ENCODE results near the gene WBP1.
"Not testable (repeated sequence)": the region's sequence is repeated elsewhere in the genome, so short reads cannot be mapped to it uniquely, and the experiment has no call there.

WBP1 gene

DNA sequence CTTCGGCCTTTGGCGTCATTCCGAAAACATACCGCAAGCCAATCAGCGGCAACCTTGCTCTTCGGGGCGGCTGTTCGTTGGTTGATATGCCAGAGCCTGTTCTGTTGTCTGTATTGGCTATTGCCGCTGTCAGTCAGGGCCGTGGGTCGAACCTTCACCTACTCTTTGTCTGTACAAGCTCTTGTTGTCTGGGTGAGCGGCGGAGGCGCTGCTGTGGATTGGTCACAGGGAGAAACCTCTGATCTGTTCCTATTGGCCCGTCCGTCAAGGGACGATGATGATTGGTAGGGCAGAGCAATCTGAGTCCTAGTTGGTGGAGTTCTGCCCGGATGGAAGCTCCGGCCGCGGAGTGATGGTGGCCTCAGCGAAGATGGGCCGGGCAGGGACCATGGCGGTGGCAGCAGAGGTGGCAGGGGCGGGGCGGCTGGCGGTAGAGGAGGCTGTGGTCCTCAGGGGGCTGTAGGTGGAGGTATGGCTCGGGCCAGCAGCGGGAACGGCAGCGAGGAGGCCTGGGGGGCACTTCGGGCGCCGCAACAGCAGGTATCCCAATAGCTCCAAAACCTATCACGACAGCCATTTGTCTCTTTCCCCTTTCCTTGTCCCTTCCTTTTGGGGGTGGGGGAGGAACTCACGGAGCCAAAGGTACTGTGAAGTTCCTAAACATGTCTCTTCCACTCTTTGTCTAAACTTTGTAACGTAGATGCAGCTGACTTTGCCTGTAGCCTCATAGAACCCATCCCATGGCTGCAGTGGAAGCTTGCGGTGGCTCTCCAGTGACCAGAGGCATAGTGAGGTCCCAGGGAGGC lies at the start of gene WBP1:
Gene WBP1 (plus strand): TSS at position 307 of the 806 bp plus-strand sequence. CDS start 165 bp downstream, at position 472.
- DNase-seq = peak; percentile 100

DNA sequence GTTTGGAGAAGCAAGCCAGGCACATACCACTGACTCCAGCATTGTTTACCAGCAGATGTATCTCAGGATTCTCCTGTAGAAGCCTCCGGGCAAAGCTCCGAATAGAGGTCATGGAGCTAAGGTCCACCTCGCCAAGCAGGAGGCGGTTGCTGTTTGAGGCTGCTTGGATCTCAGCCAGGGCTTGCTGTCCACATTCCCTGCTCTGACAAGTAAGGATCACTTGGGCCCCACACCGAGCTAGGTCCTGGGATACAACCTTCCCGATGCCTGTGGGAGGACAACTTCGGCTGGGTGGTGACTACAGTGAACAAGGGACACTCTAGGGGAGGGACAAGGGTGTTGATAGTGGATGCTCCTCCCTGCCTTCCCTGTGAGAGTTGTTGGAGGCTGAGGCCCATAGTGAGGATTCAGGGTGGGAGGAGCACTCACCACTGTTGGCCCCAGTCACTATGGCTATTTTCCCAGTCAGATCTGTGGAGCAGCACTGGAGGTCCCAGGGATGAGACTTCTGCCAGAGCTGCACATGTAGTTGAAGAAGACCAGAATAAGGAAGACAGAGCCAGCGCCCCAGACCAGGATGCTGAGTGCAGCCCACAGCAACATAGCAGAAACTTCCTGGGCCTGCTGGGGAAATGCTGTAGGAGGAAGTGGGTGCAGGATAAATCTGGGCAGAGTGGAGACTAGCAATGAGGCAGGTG lies 45.1 kb upstream of the WBP1 start:
- DNase-seq = no peak

DNA sequence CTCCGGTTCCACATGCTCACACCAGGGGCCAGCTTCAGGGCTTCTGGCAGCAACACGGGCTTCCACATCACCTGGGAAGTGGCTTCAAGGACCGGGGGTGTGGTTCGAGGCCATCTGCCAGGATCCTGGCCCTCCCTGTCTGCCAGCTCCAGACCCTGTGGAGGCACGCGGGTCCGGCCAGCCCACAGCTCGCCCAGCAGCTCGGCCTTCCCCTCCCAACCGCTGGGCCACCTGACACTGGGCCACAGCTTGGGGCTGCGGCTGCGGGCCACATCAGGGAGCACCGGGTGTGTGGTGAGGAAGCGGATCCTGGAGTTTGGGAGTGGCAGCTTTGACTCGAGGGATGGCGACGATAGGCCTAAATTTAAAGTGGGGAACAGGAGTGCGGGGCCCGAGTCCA lies 43.8 kb upstream of the WBP1 start:
- DNase-seq = no peak

DNA sequence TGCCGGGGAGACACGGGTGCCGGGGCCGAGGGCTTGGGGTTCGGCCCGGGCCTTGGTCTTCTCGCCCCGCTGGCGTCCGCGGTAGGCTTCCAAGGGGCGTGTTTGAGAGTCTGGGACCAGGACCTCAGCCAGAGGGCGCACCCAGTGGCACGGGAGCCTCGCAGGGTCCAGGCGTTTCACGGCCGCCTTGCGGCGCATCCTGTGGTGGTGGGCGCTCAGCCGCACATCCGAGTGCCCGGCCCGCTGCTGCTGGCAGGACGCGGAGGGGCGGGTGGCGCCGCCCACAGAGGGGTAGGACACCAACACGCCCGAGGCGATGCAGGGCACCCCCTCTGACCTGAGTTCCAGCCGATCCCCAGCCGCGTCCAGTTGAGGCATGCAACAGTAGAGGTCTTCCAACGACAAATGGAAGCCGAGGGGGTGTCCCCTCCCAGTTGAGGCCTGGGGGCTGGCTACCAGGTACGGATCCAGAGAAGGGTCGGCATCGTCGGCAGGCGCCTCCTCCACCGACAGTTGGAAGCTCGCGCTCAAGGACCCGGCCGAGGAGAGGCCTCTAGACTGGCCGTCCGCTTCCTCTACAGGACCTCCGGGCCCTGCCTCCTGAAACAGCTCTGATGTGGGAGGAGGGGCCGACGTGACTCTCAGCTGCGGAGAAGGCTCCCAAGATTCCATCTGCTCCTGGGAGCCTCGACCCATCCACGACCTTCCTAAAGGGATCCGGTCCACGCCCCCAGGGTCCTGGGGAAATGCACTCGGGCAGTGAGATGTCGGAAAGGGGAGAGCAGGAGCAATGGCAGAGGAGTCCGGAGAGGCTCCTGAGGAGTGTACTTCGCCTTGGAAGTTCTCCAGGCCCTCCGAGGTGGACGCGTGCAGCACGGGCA lies 43.1 kb upstream of the WBP1 start:
- no peak for DNase-seq

DNA sequence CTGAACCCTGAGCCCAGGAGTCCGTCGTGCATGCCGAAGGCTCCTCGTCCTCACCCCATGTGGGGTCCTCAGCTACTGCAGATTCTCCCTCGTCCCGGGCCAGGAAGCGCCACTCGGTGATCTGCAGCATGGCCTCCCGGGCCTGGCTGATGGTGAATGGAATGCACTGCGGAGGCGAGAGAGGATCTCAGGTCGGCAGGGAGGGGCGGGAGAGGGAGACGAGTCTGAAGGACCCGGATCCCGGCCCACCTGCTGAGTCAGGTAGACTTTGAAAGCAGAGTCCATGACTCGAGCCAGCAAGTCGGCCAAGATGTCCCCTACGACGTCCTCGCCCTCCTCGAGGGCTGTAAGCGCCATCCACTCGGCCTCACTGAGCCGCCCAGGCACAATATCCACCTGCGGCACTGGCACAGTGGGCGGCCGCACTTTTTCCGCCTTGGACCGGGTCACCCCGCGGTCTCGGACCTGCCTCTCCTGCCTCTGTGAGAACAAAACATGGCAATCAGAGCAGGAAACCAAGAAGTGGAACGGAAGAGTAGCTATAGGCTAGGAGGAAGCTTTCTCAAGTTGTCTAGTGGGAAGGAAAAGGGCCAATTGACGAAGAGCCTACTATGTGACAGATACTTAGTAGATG lies 42.4 kb upstream of the WBP1 start:
- DNase-seq = no peak

DNA sequence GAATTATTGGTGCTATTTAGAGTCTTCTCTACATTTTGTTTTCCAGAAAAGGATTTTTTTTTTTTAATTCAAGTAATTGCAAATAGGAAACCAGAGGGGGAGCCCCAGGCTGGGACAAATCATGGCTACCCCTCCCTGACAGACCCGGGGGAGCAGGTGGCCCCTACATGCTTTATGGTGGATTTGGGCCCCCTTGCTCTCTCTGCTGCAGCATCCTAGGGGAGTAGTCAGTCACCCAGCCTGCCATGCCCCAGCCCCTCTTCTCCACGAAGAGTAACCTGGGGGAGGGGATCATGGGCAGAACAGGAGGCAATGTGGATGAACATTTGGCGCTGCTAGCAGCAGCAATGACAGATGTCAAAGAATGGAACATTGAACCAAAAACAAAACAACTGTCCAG lies 41.5 kb upstream of the WBP1 start:
- DNase-seq = no peak

DNA sequence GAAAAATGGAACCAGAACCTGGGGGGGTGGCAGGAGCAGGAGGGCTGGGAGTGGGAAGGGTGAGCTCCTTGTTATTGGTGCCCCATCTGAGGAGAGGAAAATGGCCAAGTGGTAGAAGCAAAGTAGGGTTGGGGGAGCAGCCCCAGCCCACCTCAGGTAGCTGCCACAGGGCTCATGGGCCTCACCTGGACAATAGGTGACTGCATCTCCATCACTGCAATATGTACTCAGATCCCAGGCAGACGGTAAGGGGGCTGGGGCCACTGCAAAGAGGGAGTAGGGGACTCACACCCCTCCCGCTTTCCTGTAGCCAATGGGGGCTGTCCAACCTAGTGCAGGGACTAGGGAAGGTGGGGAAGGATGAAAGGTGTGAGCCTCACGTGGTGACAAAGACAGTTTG lies 41.0 kb upstream of the WBP1 start:
- DNase-seq = no peak

DNA sequence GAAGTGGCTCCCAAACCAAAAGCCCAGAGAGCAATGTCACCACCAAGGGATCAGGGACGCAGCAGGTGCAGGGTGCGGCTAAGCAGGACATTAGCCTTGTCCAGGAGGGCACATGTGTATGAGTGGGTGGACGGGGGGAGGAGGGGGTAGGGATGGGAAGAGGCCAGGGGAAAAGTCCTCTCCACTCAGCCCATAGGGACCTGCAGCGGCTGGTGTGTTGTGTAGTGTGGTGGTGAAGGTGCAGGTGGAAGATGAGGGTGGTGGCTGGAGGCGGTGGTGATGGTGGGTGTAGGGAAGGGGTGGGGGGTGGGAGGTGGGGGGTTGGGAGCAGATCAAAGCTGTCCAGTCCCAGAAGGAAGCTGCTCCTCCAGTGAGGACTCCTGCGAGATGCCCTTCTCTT lies 40.5 kb upstream of the WBP1 start:
- DNase-seq = no peak

DNA sequence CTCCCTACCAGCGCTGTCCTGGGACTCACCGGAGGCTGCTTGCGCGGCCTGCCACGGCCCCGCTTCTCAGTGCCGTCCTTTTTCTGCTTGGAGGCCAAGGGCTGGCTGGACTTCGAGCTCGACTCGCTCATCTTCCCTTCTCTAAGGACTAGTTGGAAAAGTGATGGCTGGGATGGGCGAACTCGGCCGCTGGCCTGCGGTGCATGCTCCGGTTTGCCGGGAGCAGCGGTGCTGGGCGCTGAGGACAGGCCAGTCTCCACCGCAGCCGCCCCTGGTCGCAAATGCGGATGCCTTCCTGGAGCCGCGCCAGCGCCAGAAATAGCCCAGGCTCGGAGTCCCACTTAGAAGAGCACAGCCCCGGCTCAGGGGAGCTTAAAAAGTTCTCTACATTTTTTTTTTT lies 39.9 kb upstream of the WBP1 start:
- no peak for DNase-seq

DNA sequence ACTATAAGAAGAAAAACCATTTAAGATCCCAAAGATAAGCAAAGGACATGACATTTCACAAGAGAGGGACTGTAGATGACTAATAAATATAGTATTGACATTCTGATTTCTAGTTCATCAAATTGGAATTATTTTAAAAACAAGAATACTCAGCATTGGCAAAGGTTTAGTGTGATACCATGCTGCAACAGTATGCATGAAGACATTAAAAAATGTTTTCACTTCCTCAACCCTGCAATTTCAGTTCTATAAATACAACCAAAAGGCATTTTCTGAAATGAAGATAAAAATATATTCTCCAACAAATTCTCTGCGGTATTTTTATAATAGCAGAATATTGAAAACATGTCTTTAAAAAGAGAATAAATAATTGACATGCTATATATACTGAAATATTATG lies 38.9 kb upstream of the WBP1 start:
- DNase-seq = no peak

DNA sequence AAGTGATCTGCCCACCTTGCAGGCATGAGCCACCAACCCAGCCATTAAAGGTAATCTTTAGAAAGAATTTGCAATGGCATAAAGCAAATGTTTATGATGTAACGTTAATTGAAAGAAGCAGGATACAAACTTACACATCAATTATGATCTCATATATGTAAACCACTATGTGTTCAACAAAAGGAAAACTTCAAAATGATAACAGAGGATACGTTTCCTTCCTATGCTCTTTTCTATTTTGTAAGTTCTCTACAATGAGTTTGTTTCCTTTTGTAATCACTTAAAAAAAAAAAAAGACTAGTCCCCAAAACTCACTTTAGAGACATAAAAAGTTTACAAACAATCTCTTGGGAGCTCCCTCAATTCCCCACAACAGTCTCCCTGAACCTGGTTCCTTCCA lies 38.2 kb upstream of the WBP1 start:
- DNase-seq = no peak

DNA sequence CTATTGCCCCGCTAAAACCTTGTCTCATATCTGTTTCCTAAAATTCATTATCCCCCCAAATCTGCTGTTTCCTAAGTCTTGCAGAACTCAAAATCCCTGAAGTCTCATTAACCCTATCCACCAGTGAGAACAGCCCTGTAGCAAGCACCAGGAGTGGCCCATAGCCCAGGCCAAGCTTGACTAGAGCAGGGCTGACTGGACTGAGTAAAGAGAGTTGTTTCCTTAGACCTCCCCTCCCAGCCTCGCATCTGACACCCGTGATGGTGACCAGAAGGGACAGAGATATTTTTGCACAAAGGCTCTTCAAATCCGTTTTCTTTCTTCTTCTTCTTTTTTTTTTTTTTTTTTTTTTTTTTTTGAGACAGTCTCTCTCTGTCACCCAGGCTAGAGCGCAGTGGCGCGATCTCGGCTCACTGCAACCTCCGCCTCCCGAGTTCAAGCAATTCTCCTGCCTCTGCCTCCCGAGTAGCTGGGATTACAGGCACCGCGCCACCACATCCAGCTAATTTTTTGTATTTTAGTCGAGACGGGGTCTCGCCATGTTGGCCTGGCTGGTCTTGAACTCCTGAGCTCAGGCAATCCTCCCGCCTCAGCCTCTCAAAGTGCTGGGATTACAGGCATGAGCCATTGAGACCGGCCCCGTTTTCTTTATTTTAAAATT lies 37.7 kb upstream of the WBP1 start:
- DNase-seq = not testable (repeated sequence)

DNA sequence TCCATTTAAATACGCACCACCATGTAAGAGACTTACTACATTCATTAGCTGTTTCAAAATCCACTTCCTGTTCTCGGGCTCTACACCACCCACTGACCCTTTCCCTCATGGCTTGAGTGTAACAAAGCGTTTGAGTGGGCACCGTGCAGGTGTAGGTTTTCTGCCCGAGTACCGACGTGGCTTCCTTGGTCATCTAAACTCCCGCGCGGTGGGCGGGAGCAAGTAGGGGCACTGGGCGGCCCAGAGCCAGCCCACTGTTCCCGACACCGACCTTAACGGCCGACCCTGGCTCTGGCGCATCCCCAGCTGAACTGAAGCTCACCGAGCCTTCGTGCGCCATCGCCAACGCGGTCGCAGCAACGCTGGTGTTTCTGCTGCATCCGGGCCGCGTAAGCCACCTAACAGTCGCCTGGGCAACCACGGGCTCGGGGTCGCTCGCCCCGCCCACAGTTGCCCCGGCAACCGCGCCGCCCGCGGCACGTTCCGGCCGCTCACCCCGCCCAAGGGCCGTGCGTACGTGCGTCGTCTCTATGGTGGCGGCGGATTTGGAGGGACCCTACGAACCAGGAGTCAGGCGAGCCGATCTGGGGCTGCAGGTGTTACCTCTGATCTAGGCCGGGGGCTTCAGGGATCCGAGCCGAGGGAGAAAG lies 36.9 kb upstream of the WBP1 start, which contains the start of the genes C2orf81 and WDR54:
Gene C2orf81 (minus strand): TSS at position 399 of the 650 bp plus-strand sequence. CDS start 59 bp downstream, at position 340.
Gene WDR54 (plus strand): TSS at position 510 of the 650 bp plus-strand sequence. CDS start 424 bp downstream, outside the sequence.
- DNase-seq = peak; percentile 53

DNA sequence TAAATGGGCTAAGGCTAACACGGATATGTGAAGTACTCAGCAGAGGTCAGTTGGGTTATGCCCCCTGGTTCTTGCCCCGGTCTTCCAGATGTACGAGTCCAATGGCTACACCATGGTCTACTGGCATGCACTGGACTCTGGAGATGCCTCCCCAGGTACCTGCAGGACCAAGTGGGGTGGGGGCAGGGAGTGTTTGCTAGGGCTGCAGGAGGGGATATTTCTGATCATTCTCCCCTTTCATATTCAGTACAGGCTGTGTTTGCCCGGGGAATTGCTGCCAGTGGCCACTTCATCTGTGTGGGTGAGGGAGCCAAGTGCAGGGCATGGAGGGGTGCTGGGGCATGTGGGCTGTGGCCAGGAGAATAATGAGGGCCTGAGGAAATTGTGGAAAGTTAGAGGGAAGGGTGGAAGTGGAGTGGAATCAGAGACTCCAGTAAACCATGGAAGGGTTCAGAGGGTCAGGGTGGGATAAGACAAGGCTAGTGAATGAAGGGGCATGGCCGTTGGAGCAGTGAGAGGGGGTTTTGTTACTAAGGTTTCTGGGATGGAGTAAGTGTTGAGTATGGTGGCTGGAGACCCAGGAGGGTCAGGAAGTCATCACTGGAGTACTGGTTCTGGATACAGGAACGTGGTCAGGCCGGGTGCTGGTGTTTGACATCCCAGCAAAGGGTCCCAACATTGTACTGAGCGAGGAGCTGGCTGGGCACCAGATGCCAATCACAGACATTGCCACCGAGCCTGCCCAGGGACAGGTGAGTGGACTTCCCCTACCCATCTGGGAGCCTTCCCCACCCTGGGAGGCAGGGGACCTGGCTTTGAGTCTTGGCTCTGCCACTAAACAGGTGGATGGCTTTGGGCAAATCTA lies 34.8 kb upstream of the WBP1 start:
- DNase-seq = no peak

DNA sequence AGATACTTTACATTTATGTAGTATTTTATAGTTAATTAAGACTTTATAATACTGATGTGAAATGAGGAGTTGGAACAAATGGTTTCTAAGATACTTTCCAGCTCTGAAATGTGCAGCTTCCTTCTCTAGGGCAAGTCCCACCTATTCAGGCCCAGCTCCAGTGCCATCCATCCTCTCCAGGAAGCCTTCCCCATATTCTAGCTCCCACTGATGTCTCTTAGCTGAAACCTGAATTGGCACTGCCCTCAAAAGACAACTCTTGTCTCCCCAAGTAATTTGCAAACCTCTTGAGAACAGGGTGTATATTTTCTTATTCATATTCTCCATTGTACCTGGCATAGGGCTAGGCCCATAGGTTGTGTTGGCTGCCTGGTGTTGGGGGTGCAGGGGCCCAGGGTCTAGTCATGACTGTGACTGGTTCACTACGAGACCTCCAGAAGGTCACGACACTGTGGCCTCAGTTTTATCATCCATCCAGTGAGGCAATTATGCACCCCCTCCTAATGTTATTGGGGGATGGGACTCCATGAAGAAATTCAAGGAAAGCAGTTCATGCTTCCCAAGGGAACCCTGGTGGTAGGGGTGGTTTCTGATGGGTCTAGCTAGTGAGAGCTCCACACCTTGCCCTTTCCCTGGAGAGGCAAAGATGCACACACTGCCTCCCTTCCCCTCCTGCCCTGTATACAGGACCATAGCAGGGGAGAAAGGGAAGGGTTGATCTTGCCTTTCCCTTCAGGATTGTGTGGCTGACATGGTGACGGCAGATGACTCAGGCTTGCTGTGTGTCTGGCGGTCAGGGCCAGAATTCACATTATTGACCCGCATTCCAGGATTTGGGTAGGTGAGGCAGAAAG lies 33.9 kb upstream of the WBP1 start:
- DNase-seq = no peak

DNA sequence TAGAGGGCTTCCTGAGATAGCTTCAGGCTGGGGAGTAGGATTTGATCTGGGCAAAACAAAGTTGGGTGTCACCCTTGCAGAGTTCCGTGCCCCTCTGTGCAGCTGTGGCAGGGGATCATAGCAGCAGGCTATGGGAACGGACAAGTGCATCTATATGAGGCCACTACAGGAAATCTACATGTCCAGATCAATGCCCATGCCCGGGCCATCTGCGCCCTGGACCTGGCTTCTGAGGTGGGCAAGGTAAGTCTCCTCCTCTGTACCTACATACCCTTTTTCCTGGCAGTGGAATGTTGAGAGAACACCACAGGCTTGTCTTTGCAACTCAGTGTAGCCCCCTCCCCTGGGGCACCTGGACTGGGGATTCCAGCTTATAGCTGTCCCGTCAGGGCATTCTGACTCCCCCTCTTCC lies 33.2 kb upstream of the WBP1 start:
- no peak for DNase-seq

DNA sequence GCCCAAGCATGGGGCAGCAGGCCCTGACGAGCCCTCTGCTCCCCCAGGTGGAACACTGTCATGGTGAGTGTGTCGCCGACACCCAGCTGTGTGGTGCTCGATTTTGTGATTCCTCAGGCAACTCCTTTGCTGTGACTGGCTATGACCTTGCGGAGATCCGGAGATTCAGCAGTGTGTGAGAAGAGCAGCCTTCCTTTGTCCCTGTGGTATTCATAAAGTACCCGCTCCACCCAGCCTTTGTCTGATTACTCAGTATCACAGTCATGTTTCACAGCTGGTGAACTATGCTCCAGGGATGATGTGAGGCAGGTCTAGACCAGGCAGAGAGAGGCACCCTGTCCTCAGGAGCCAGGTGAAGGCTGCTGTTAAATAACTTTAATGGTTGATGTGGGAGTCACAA lies 32.7 kb upstream of the WBP1 start:
- DNase-seq = peak; percentile 19

DNA sequence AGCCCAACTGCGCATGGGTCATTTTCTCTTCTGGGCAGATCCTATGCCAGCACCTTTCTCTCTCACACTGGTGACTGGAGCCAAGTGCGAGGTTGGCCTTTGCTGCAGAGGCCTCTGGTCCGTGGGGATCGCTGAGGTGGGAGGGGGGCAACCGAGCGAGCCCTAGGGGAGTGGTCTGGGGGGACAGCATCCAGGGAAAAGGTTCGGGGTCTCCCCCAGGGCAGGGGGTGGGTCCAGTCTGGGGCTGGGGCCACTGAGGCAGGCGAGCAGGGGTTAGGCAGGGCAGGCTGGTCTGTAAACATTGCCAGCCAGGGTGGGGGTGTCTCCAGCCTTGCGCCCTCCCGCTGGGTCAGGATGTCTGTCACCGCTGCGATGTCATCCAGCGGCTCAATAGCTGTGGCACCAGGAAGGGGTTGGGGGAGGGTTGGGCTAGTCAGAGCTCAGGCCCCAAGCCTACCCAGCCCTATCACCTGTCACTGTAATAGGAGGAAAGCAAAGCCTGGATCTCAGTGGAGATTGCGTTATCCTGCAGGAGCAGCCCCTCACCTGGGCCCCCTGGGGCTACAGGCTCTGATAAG lies 32.0 kb upstream of the WBP1 start:
- DNase-seq = no peak

DNA sequence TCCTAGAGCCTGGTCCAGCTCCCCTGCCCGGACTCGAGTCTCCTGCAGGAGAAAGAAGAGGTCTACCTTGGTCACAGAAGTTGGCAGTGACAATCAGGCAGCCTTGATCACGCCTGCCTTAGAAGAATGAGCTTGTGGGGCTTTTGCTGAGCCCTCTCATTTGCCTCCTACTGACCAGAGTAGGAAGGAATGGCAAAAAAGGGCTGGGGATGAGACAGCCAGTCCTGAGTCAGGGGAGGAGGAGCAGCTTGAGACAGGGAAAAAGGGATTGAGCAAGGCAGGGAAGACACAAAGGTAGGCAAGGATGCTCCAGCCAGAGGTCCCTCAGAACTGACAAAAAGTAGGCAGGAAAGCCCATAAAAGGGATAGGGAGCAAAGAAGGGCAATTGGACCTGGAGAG lies 30.7 kb upstream of the WBP1 start:
- DNase-seq = no peak

Data from kidney glomerular epithelial cell (primary cell).